HepG2 (cell line): ENCODE results near the gene URM1. TPM values are rescaled to one million over a fixed set of nuclear protein-coding genes. Genes with fewer than 3 reads are reported as not detected.

Source experiments
- CCDC6 ChIP-seq: sonication (generic); formaldehyde crosslinking; IDR thresholded peaks from 2 replicates; pipeline ENCODE4 v1.8.1; 2022; ENCODE audit warnings: mild to moderate bottlenecking, missing genetic modification reagents, moderate library complexity
- DZIP1 ChIP-seq: sonication (generic); formaldehyde crosslinking; IDR thresholded peaks from 2 replicates; pipeline ENCODE4 v1.5.0; 2020; ENCODE audit warnings: mild to moderate bottlenecking, missing genetic modification reagents
- ELF1 ChIP-seq: sonication (generic); formaldehyde crosslinking; IDR thresholded peaks from 2 replicates; pipeline ENCODE4 v1.4.0; 2020; ENCODE audit warnings: missing genetic modification reagents
- HDAC2 ChIP-seq: sonication (generic); formaldehyde crosslinking; IDR thresholded peaks from 2 replicates; pipeline ENCODE4 v1.4.0; 2020; ENCODE audit warnings: missing genetic modification reagents
- HINFP ChIP-seq: sonication (generic); formaldehyde crosslinking; IDR thresholded peaks from 2 replicates; pipeline ENCODE4 v1.4.0; 2020; ENCODE audit warnings: low read depth, mild to moderate bottlenecking, missing genetic modification reagents
- NR2F1 ChIP-seq, 2 experiments: fragments of 450-650 bp in 1 of 2; formaldehyde crosslinking in 1 of 2; IDR thresholded peaks; 2 replicates each; pipeline versions ENCODE4 v1.5.0 to v1.6.1; 2016 to 2020; ENCODE audit warnings: mild to moderate bottlenecking in 1 of 2, missing compliant biosample characterization in 1 of 2, missing genetic modification reagents in 1 of 2, moderate library complexity in 1 of 2
- PHF21A ChIP-seq: sonication (generic); formaldehyde crosslinking; IDR thresholded peaks from 2 replicates; pipeline ENCODE4 v1.5.0; 2020; ENCODE audit warnings: mild to moderate bottlenecking, missing genetic modification reagents
- RXRB ChIP-seq: IDR thresholded peaks from 2 replicates; pipeline ENCODE4 v1.6.1; 2016; ENCODE audit warnings: borderline replicate concordance, missing genetic modification reagents, missing compliant biosample characterization
- THAP11 ChIP-seq: IDR thresholded peaks from 2 replicates; pipeline ENCODE4 v1.6.1; 2016; ENCODE audit warnings: missing biosample characterization, missing genetic modification reagents
- UBTF ChIP-seq: sonication (generic); formaldehyde crosslinking; IDR thresholded peaks from 2 replicates; pipeline ENCODE4 v1.4.0; 2020; ENCODE audit warnings: mild to moderate bottlenecking, missing genetic modification reagents
- YEATS2 ChIP-seq: sonication (generic); formaldehyde crosslinking; IDR thresholded peaks from 2 replicates; pipeline ENCODE4 v1.4.0; 2020; ENCODE audit warnings: missing genetic modification reagents, borderline replicate concordance
- ZBTB34 ChIP-seq: sonication (generic); formaldehyde crosslinking; IDR thresholded peaks from 2 replicates; pipeline ENCODE4 v1.8.0; 2022; ENCODE audit warnings: mild to moderate bottlenecking, missing genetic modification reagents
- ZNF124 ChIP-seq: sonication (generic); formaldehyde crosslinking; IDR thresholded peaks from 2 replicates; pipeline ENCODE4 v1.4.0; 2020; ENCODE audit warnings: missing genetic modification reagents
- ZNF280B ChIP-seq: sonication (generic); formaldehyde crosslinking; IDR thresholded peaks from 2 replicates; pipeline ENCODE4 v1.5.0; 2020; ENCODE audit warnings: missing genetic modification reagents, mild to moderate bottlenecking, borderline replicate concordance
- ZNF343 ChIP-seq: sonication (generic); formaldehyde crosslinking; IDR thresholded peaks from 2 replicates; pipeline ENCODE4 v1.4.0; 2020; ENCODE audit warnings: mild to moderate bottlenecking, missing genetic modification reagents
- ZNF430 ChIP-seq: sonication (generic); formaldehyde crosslinking; IDR thresholded peaks from 2 replicates; pipeline ENCODE4 v1.9.0; 2021; ENCODE audit warnings: mild to moderate bottlenecking, missing genetic modification reagents
- ZNF547 ChIP-seq: sonication (generic); formaldehyde crosslinking; IDR thresholded peaks from 2 replicates; pipeline ENCODE4 v1.5.1; 2020; ENCODE audit warnings: mild to moderate bottlenecking, missing genetic modification reagents
- ZNF761 ChIP-seq: sonication (generic); formaldehyde crosslinking; conservative IDR thresholded peaks from 2 replicates; pipeline ENCODE4 v1.4.0; 2020; ENCODE audit warnings: mild to moderate bottlenecking, missing genetic modification reagents
- ZSCAN21 ChIP-seq: sonication (generic); formaldehyde crosslinking; IDR thresholded peaks from 2 replicates; pipeline ENCODE4 v1.8.0; 2022; ENCODE audit warnings: mild to moderate bottlenecking, missing genetic modification reagents, moderate library complexity, borderline replicate concordance
- polyA plus RNA-seq, 8 experiments: library from polyadenylated mRNA; depleted of rRNA in 3 of 8; stranded (reverse) in 7 of 8; unstranded in 1 of 8; fragments of >200 nt; fragmentation: Illumina TruSeq in 4 of 8; extraction: Trizol in 4 of 8; gene quantifications; 2 replicates each; pipeline versions ENCODE4 v1.2.1 to v1.2.3, GENCODE V29; 2011 to 2016; ENCODE audit warnings: low read depth in 4 of 8, missing spikeins in 1 of 8, mixed read lengths in 1 of 8; ENCODE audit not compliant: insufficient read depth in 1 of 8
- total RNA-seq, 5 experiments: library from RNA; depleted of rRNA; stranded (reverse); fragments of >200 nt; fragmentation: Illumina TruSeq; extraction: Trizol; gene quantifications; 2 replicates each; pipeline ENCODE4 v1.2.3, GENCODE V29; 2016; ENCODE audit warnings: low read depth in 1 of 5

The URM1 gene
- total and polyA plus RNA-seq, 2 of the 13 experiments (the other 11 are each of a cell fraction or from before 2014, with no cell fraction given) = 37.1 to 41.3 TPM

- TF ChIP-seq ELF1 (CRISPR knock-in tag) = peak; percentile 68
- peak; percentile 68; the same call in 1 of the 2 replicates for TF ChIP-seq ZNF124 (CRISPR knock-in tag)
- no peak for TF ChIP-seq ZNF547 (CRISPR knock-in tag)
- no peak for TF ChIP-seq ZBTB34 (CRISPR knock-in tag)
- peak; percentile 54; the same call in 1 of the 2 replicates for TF ChIP-seq UBTF (CRISPR knock-in tag)
- TF ChIP-seq ZNF343 (CRISPR knock-in tag) = 0 out of 2 replicates have a peak, but pooled peaks have one; percentile 65
- TF ChIP-seq CCDC6 (CRISPR knock-in tag) = 0 out of 2 replicates have a peak, but pooled peaks have one; percentile 27
- TF ChIP-seq HINFP (CRISPR knock-in tag) = peak; percentile 81; the same call in 1 of the 2 replicates
- TF ChIP-seq ZSCAN21 (CRISPR knock-in tag) = peak; percentile 80; the same call in 1 of the 2 replicates
- peak; percentile 15; the same call in 1 of the 2 replicates for TF ChIP-seq HDAC2 (CRISPR knock-in tag)
- no peak for TF ChIP-seq DZIP1 (CRISPR knock-in tag)
- 0 out of 2 replicates have a peak, but pooled peaks have one; percentile 41 for TF ChIP-seq THAP11
- no peak for TF ChIP-seq YEATS2 (CRISPR knock-in tag)
- TF ChIP-seq NR2F1 (CRISPR knock-in tag; IDR thresholded peaks at IDR 0.05) = no peak
- peak; percentile 37; the same call in 1 of the 2 replicates for TF ChIP-seq RXRB (CRISPR knock-in tag)
- 0 out of 2 replicates have a peak, but pooled peaks have one; percentile 10 for TF ChIP-seq PHF21A (CRISPR knock-in tag)
- no peak for TF ChIP-seq ZNF761 (CRISPR knock-in tag)
- 0 out of 2 replicates have a peak, but pooled peaks have one; percentile 44 for TF ChIP-seq ZNF280B (CRISPR knock-in tag)
- no peak for TF ChIP-seq ZNF430 (CRISPR knock-in tag)
Measured at GRCh38 chr9:128438343-128439109, 67.4 kb downstream of the URM1 start (continued).
